ENCODE results near the gene C6orf58. TPM values are rescaled to one million over a fixed set of nuclear protein-coding genes. Genes with fewer than 3 reads are reported as not detected.
"Not testable (repeated sequence)": the region's sequence is repeated elsewhere in the genome, so short reads cannot be mapped to it uniquely, and the experiment has no call there.

C6orf58 gene
- total RNA-seq, 2 experiments from 2014 or later = not detected

GRCh38 chr6:127586372-127586771, 9.4 kb downstream of the C6orf58 start:
- Mint-ChIP-seq H3K27me3 (no peaks in the 10 kb centered on the region), H3K27ac (no peak overlapping the region), H3K4me3 (no peak overlapping the region), H3K4me1 (ENCODE audit: low read depth) (peaks cover 3% of the 10 kb centered on the region), H3K9me3 (no peaks in the 10 kb centered on the region), H3K36me3 (ENCODE audit: low read depth) (no peaks in the 10 kb centered on the region)
- ATAC-seq (no peak), DNase-seq (no peak)
- POLR2A ChIA-PET = no interaction called here
- no peak for TF ChIP-seq CTCF (IDR thresholded peaks at IDR 0.05)
- intact Hi-C loops (cut with micrococcal nuclease) = no loop called here
- CTCF ChIA-PET = interaction anchor here (1.6 kb wide), 1 partner anchor 14 kb away, joined by 3 read pairs; no protein-coding TSS in a partner anchor

DNA sequence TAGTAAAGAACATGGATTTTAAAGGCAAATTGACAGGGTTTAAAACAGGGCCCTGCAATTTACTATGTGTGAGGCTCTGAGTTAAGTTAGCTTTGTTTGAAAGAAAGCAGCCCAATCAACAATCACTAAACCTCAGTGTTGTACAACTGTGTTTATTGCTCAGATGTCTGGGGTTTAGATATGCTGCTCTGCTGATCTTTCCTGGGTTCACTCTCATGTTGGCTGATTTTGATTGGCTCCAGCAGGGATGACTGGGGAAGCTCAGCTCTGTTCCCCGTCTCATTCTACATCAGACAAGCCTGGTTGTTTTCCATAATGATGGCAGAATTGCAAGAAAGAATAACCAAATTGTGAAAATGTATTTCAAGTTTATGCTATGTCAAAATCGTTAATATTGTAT, 10.9 kb downstream of the C6orf58 start:
- H3K4me1 Mint-ChIP-seq (ENCODE audit: low read depth) = no peaks in the 10 kb centered on the region
- H3K9me3 Mint-ChIP-seq = no peaks in the 10 kb centered on the region
- intact Hi-C loops (cut with micrococcal nuclease) = no loop called here
- no peak overlapping the region for H3K27ac Mint-ChIP-seq
- CTCF ChIA-PET = interaction anchor here (1.6 kb wide), 1 partner anchor 13 kb away, joined by 3 read pairs; no protein-coding TSS in a partner anchor
- H3K4me3 Mint-ChIP-seq = no peak overlapping the region
- H3K36me3 Mint-ChIP-seq (ENCODE audit: low read depth) = no peaks in the 10 kb centered on the region
- DNase-seq (no peak), ATAC-seq (no peak)
- POLR2A ChIA-PET = no interaction called here
- TF ChIP-seq CTCF (IDR thresholded peaks at IDR 0.05) = no peak
- H3K27me3 Mint-ChIP-seq = peaks cover 2% of the 10 kb centered on the region

GRCh38 chr6:127589135-127589534, 12.2 kb downstream of the C6orf58 start:
- no peak overlapping the region for H3K4me3 Mint-ChIP-seq

DNA sequence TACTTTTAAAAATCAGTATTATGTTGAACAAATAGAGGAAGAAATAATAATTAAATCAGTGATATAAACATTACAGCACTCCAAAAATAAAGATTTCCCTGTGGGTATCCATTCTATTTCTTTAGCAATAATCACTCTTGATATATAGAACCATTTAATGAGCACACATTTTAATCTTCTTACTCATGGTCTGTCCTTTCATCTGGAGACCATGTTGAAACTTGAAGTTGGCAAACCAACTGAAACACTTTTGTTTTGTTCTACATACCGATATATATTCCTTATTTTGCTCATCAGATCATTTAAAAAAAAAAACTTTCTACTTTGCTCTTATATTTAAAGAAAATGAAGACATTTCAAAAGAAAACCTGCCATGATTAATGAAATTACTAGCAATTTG, 13.4 kb downstream of the C6orf58 start:
- intact Hi-C loops (cut with micrococcal nuclease) = no loop called here
- Mint-ChIP-seq H3K9me3 (no peaks in the 10 kb centered on the region), H3K27me3 (peaks cover 2% of the 10 kb centered on the region), H3K4me1 (ENCODE audit: low read depth) (no peaks in the 10 kb centered on the region), H3K36me3 (ENCODE audit: low read depth) (no peaks in the 10 kb centered on the region), H3K27ac (no peak overlapping the region), H3K4me3 (no peak overlapping the region)
- ChIA-PET POLR2A (no interaction called here), CTCF (no interaction called here)
- DNase-seq = no peak
- no peak for TF ChIP-seq CTCF (IDR thresholded peaks at IDR 0.05)
- ATAC-seq = no peak

More at GRCh38 chr6:127589135-127589534, 12.2 kb downstream of the C6orf58 start:
- no peak for TF ChIP-seq CTCF (IDR thresholded peaks at IDR 0.05)
- peaks cover 2% of the 10 kb centered on the region for H3K27me3 Mint-ChIP-seq
- CTCF ChIA-PET = interaction anchor here (1.1 kb wide), 1 partner anchor 72 kb away, joined by 3 read pairs; no protein-coding TSS in a partner anchor
- ATAC-seq (no peak), DNase-seq (no peak)
- intact Hi-C loops (cut with micrococcal nuclease) = no loop called here
- no peaks in the 10 kb centered on the region for H3K36me3 Mint-ChIP-seq (ENCODE audit: low read depth)
- H3K9me3 Mint-ChIP-seq = no peaks in the 10 kb centered on the region
- no peaks in the 10 kb centered on the region for H3K4me1 Mint-ChIP-seq (ENCODE audit: low read depth)
- H3K27ac Mint-ChIP-seq = no peak overlapping the region
- POLR2A ChIA-PET = no interaction called here

DNA sequence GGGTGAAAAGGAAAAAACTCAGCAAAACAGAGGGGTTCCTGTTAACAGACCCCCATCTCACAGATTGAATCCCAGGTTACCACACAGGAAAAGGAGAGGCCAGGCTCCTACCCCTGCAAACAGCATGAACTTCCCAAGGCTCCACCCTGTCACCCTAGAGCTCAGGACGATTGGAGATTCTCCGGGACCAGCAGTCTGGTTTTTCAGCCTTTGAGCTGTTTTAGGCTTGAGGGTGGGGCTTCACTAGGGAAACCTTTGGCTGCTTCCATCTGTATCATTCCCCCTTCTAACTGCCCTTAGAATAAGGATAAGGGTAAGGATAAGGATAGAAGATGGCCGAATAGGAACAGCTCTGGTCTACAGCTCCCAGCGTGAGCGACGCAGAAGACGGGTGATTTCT, 16.0 kb downstream of the C6orf58 start:
- DNase-seq (no peak), ATAC-seq (no peak)
- no peak for TF ChIP-seq CTCF (IDR thresholded peaks at IDR 0.05)
- H3K27me3 Mint-ChIP-seq = peaks cover 2% of the 10 kb centered on the region
- H3K4me1 Mint-ChIP-seq (ENCODE audit: low read depth) = no peaks in the 10 kb centered on the region
- ChIA-PET POLR2A (no interaction called here), CTCF (no interaction called here)
- H3K36me3 Mint-ChIP-seq (ENCODE audit: low read depth) = no peaks in the 10 kb centered on the region
- H3K9me3 Mint-ChIP-seq = no peaks in the 10 kb centered on the region
- no peak overlapping the region for H3K27ac Mint-ChIP-seq
- no peak overlapping the region for H3K4me3 Mint-ChIP-seq
- intact Hi-C loops (cut with micrococcal nuclease) = no loop called here

GRCh38 chr6:127593456-127593855, 16.5 kb downstream of the C6orf58 start:
- H3K9me3 Mint-ChIP-seq; H3K27me3 Mint-ChIP-seq; intact Hi-C loops (cut with micrococcal nuclease); DNase-seq; CTCF ChIA-PET; POLR2A ChIA-PET; H3K4me3 Mint-ChIP-seq; H3K36me3 Mint-ChIP-seq (ENCODE audit: low read depth); H3K4me1 Mint-ChIP-seq (ENCODE audit: low read depth); ATAC-seq; H3K27ac Mint-ChIP-seq: not testable (repeated sequence)

All from activated CD8-positive, alpha-beta T cell treated with anti-CD3 and anti-CD28 coated beads for 36 hours (primary cell).